ENCODE results near the gene TMEM235. TPM values are rescaled to one million over a fixed set of nuclear protein-coding genes. Genes with fewer than 3 reads are reported as not detected.

Gene TMEM235
- polyA plus RNA-seq, 1 of the 3 experiments (the other 2 are of a cell fraction) = not detected

- TF ChIP-seq, protein P1, sequence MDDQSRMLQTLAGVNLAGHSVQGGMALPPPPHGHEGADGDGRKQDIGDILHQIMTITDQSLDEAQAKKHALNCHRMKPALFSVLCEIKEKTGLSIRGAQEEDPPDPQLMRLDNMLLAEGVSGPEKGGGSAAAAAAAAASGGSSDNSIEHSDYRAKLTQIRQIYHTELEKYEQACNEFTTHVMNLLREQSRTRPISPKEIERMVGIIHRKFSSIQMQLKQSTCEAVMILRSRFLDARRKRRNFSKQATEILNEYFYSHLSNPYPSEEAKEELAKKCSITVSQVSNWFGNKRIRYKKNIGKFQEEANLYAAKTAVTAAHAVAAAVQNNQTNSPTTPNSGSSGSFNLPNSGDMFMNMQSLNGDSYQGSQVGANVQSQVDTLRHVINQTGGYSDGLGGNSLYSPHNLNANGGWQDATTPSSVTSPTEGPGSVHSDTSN (IDR thresholded peaks at IDR 0.05) = no peak
These were observed 49.9 kb downstream of the TMEM235 start (continued) for GRCh38 chr17:78281249-78281845.

- ChIA-PET POLR2A (no interaction called here), CTCF (interaction anchor here (0.7 to 1.2 kb wide), 2 partner anchors 8 to 138 kb away, joined by 3 to 4 read pairs; no protein-coding TSS in a partner anchor)
- no peak for DNase-seq
- Histone ChIP-seq H3K79me2 (ENCODE audit: insufficient read depth) (no peaks in the 10 kb centered on the region), H3K36me3 (replicated peaks in 1 of 2; ENCODE audit: control insufficient read depth in 1 of 2, insufficient read depth in 2 of 2, low read length in 1 of 2) (no peaks in the 10 kb centered on the region), H3K4me1 (ENCODE audit: control insufficient read depth in 1 of 2, insufficient read depth in 2 of 2, low read depth in 1 of 2, low read length in 1 of 2) (peaks cover 0 to 7% of the 10 kb centered on the region in 2 experiments; a peak in 1 of 4 replicates), H2AFZ (ENCODE audit: low read depth) (no peak overlapping the region), H3K4me3 (ENCODE audit: low read depth in 2 of 2, low read length in 1 of 2) (no peak overlapping the region), H3K27me3 (ENCODE audit: insufficient read depth) (no peaks in the 10 kb centered on the region), H3K4me2 (no peak overlapping the region), H4K20me1 (ENCODE audit: insufficient read depth) (no peaks in the 10 kb centered on the region), H3K27ac (ENCODE audit: low read depth in 2 of 2, low read length in 1 of 2) (no peak overlapping the region), H3F3A (replicated peaks; ENCODE audit: insufficient read depth) (no peaks in the 10 kb centered on the region), H3K9me3 (no peaks in the 10 kb centered on the region), H3K9me2 (no peaks in the 10 kb centered on the region), H3K9ac (no peak overlapping the region)
- TF ChIP-seq, protein P2, sequence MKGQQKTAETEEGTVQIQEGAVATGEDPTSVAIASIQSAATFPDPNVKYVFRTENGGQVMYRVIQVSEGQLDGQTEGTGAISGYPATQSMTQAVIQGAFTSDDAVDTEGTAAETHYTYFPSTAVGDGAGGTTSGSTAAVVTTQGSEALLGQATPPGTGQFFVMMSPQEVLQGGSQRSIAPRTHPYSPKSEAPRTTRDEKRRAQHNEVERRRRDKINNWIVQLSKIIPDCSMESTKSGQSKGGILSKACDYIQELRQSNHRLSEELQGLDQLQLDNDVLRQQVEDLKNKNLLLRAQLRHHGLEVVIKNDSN (IDR thresholded peaks at IDR 0.05; ENCODE audit: borderline replicate concordance, low read depth) = no peak
- no peak for TF ChIP-seq REST (IDR thresholded peaks at IDR 0.05; ENCODE audit: low read depth, low read length)
- no peak for TF ChIP-seq IRF3 (IDR thresholded peaks at IDR 0.05; ENCODE audit: low read depth, low read length)
- no peak for TF ChIP-seq POLR2AphosphoS5 (IDR thresholded peaks at IDR 0.05; ENCODE audit: low read depth, low read length)
- TF ChIP-seq JUND (IDR thresholded peaks at IDR 0.05) = no peak
- no peak for TF ChIP-seq FOXJ3 (CRISPR knock-in tag; IDR thresholded peaks at IDR 0.05)
- TF ChIP-seq TEAD4 (IDR thresholded peaks at IDR 0.05; ENCODE audit: borderline replicate concordance, insufficient read depth) = no peak
- no peak for TF ChIP-seq RXRA (IDR thresholded peaks at IDR 0.05; ENCODE audit: borderline replicate concordance, low read depth)
- TF ChIP-seq GATA2 (CRISPR knock-in tag; IDR thresholded peaks at IDR 0.05) = no peak
- TF ChIP-seq FOSL2 (IDR thresholded peaks at IDR 0.05; ENCODE audit: borderline replicate concordance, low read depth) = no peak
- TF ChIP-seq FOXM1 (IDR thresholded peaks at IDR 0.05; ENCODE audit: low read depth) = no peak
- TF ChIP-seq SMC3 (IDR thresholded peaks at IDR 0.05; ENCODE audit: low read depth, low read length) = no peak
- no peak for TF ChIP-seq NRF1 (IDR thresholded peaks at IDR 0.05; ENCODE audit: low read depth, low read length)
- no peak for TF ChIP-seq MAX (IDR thresholded peaks at IDR 0.05; ENCODE audit: low read depth)
- TF ChIP-seq GABPA (IDR thresholded peaks at IDR 0.05; ENCODE audit: low read depth) = no peak
- TF ChIP-seq, protein P3, sequence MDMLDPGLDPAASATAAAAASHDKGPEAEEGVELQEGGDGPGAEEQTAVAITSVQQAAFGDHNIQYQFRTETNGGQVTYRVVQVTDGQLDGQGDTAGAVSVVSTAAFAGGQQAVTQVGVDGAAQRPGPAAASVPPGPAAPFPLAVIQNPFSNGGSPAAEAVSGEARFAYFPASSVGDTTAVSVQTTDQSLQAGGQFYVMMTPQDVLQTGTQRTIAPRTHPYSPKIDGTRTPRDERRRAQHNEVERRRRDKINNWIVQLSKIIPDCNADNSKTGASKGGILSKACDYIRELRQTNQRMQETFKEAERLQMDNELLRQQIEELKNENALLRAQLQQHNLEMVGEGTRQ (IDR thresholded peaks at IDR 0.05; ENCODE audit: borderline replicate concordance, low read depth, low read length) = no peak
- no peak for TF ChIP-seq YY1 (IDR thresholded peaks at IDR 0.05; ENCODE audit: low read depth)
- no peak for TF ChIP-seq RAD21 (IDR thresholded peaks at IDR 0.05; ENCODE audit: low read length)
- no peak for TF ChIP-seq EP300 (IDR thresholded peaks at IDR 0.05; ENCODE audit: borderline replicate concordance in 1 of 2, low read depth in 1 of 2, low read length in 1 of 2)
- 93% methylated on average over 10 of the region's 10 CpGs for WGBS (ENCODE audit: low lambda C conversion rate)
These were observed 52.7 kb downstream of the TMEM235 start for GRCh38 chr17:78284146-78284545.

Data from SK-N-SH (cell line).